HL-60/S4 treated with phorbol 12-myristate 13-acetate at 8.2 ng/mL for 4 days and 3 days (cell line): ENCODE data around the gene ID1.

Source experiments
- in situ Hi-C: fragments of 300-500 bp; cut with MboI; formaldehyde crosslinking; loops from 2 replicates; pipeline ENCODE4 v1.15.0; 2022; ENCODE audit warnings: low sequenced_read_pairs

The ID1 gene

GRCh38 chr20:31605031-31605901 lies at the start of gene ID1:
ID1 (plus strand) TSS chr20:31605289; CDS start chr20:31605388, 99 bp downstream.
- in situ Hi-C loops = no loop called here

- in situ Hi-C loops = loop anchor here (10.0 kb wide), 1 partner anchor 55 kb away; no protein-coding TSS in a partner anchor
These were observed 45.4 kb upstream of the ID1 start for GRCh38 chr20:31559704-31560093.

- in situ Hi-C loops = loop anchor here (10.0 kb wide), 1 partner anchor 55 kb away; no protein-coding TSS in a partner anchor
These were observed 44.9 kb upstream of the ID1 start for GRCh38 chr20:31560094-31560745.

- in situ Hi-C loops = loop anchor here (10.0 kb wide), 1 partner anchor 54 kb away; no protein-coding TSS in a partner anchor
These were observed 44.1 kb upstream of the ID1 start for GRCh38 chr20:31560746-31561598.

- in situ Hi-C loops = loop anchor here (10.0 kb wide), 1 partner anchor 53 kb away; no protein-coding TSS in a partner anchor
These were observed 42.8 kb upstream of the ID1 start for GRCh38 chr20:31562241-31562640.

GRCh38 chr20:31564284-31564683 lies 40.8 kb upstream of the ID1 start:
- in situ Hi-C loops = loop anchor here (10.0 kb wide), 1 partner anchor 51 kb away; no protein-coding TSS in a partner anchor

DNA sequence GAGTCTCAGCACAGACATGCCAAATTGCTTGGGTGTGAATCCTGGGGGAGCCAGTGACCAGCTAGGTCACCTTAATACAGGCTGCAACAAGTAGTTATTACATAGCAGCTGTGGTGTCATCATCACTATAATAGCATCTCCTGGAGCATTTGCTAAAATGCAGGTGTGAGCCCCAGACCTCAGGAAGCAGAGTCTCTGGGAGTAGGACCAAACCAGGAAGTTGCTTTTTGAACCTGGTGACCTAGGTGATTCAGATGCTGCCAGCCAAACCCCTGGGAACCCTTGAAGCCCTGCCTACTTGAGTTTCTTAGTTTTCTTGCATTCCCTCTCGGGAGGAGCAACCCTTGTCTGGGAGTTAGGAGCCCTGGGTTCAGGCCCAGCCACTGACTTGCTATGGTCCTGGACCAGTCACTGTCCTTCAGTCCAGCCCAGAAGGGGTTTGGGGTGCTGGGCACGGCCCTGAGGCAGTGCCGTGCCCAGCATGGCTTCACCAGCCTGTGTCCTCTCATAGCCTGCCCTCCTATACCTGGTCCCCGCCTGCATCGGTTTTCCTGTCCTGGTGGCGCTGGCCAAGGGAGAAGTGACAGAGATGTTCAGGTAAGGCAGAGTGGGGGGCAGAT lies 39.3 kb upstream of the ID1 start:
- in situ Hi-C loops = loop anchor here (10.0 kb wide), 1 partner anchor 49 kb away; no protein-coding TSS in a partner anchor

DNA sequence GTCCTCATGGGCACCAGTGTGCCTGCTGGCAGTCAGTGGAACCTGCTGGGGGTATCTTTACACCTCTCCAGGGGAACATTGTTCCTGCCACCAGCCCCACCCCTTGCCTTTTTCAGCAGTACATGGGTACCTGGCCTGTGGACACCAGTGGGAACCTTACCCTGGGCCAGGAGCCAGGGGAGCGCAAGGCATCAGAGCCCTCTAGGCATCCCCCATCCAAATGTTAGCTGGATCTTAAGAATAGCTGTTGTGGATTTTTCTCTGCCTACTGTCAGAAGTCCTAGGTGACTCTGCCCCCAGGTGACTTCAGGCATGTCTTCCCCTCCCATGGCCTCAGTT lies 38.8 kb upstream of the ID1 start:
- in situ Hi-C loops = loop anchor here (10.0 kb wide), 1 partner anchor 49 kb away; no protein-coding TSS in a partner anchor

GRCh38 chr20:31566658-31567379 lies 38.3 kb upstream of the ID1 start:
- in situ Hi-C loops = loop anchor here (10.0 kb wide), 1 partner anchor 48 kb away; no protein-coding TSS in a partner anchor

- in situ Hi-C loops = loop anchor here (10.0 kb wide), 1 partner anchor 47 kb away; no protein-coding TSS in a partner anchor
These were observed 37.7 kb upstream of the ID1 start for GRCh38 chr20:31567380-31567720.

DNA sequence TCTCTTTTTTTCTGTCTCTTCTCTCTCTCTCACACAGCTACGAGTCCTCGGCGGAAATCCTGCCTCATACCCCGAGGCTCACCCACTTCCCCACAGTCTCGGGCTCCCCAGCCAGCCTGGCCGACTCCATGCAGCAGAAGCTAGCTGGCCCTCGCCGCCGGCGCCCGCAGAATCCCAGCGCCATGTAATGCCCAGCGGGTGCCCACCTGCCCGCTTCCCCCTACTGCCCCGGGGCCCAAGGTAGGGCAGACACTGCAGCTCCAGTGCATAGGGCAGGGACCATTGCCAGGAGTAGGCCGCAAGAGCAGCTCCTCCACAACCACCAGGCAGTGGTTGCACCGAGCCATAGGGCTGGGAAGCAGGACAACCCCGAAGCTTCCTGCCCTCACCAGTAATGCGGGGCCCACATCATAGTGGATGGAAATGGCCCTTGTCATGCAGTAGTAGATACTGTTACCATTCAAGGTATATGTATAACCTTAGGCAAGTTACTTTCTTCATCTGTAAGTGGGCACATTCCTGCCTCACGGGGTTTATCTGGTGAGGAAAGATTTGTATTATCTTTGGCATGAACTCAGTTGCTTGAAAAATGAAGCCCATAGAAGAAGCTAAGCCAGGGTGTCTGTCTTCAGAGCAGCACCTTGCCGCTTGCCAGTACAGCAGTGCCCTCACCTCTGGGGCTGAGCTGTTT lies 36.9 kb upstream of the ID1 start:
- in situ Hi-C loops = loop anchor here (10.0 kb wide), 1 partner anchor 47 kb away; no protein-coding TSS in a partner anchor

DNA sequence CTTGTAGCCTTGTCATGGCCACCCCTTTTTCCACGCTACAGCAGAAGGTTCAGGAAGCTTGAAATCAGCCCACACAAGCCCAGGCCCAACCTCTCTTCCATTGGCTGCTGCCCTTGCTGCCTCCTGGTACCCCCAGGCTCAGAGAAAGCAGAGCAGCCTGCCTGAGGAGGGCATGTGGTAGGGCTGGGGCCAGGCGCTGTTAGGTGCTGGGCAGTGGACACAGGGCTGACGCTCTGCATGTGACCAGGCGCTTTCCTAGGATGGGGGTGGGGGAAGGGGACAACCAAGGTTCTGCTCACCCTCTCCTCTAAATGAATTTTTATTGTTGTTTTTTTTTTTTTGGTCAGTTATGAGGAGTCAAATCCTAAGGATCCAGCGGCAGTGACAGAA lies 36.3 kb upstream of the ID1 start:
- in situ Hi-C loops = loop anchor here (10.0 kb wide), 1 partner anchor 46 kb away; no protein-coding TSS in a partner anchor

DNA sequence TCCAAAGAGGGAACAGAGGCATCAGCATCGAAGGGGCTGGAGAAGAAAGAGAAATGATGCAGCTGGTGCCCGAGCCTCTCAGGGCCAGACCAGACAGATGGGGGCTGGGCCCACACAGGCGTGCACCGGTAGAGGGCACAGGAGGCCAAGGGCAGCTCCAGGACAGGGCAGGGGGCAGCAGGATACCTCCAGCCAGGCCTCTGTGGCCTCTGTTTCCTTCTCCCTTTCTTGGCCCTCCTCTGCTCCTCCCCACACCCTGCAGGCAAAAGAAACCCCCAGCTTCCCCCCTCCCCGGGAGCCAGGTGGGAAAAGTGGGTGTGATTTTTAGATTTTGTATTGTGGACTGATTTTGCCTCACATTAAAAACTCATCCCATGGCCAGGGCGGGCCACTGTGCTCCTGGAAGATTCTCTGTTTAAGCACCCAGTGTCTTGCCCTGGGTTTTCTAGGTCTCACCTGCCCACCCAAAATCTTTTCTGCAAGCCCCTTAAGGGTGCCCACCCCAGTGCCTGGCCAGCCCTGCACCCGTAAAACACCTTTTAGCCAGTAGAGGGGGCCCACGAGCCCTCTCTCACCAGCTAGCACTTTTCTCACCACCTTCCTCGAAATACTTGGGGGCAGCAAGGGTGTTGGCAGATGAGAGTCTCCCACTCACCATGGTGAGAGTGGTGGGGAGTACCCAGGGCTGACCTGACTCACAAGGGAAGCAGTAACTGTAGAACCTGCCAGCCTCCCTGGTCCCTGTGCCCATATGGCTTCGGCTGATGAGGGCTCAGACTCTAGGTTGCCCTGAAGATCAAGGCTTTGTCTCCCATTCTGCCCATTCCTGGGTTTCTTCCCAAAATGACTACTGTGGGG lies 35.7 kb upstream of the ID1 start:
- in situ Hi-C loops = loop anchor here (10.0 kb wide), 1 partner anchor 45 kb away; no protein-coding TSS in a partner anchor

- in situ Hi-C loops = no loop called here
These were observed 35.0 kb upstream of the ID1 start for GRCh38 chr20:31570021-31570463.

DNA sequence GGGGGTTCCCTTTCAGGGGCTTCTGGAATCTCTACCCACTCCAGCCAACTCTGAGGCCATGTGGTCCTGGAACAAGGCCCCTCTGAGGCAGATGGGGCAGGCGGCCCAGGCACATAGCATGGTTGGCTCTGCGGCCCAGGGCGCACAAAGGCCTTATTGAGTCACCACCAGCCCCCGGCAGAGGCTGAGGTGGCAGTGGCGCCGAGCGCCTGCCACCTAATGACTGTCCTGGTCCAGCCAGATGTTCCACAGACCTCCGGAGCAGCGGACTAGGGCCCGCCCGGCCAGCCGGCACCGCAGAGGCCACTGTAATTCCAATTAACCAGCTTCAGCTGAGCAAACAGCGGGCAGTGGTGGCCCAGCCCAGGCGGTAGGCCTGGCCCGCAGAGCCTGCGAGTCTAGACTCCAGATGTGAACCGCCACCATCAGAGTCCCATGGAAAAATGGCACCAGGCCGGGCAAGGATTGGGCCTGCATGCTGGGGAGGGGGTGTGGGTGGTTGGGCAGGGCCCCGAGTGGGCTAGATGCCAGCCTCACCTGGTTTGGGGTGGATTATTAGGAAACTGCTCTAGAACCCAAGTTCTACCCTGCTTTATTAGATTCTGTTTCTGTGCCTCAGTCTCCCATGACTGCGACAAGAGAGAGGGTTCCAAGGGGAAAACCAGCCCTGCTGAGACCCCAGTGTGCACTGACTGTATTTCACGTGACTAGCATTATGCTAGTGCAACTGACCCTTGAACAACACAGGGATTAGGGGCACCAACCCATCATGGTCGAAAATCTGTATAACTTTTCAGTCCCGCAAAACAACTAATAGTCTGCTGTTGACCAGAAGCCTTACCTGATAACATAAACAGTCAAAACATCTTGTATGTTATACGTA lies 34.1 kb upstream of the ID1 start:
- in situ Hi-C loops = no loop called here

GRCh38 chr20:31572042-31572700 lies 32.9 kb upstream of the ID1 start:
- in situ Hi-C loops = no loop called here
